Fibroblast of the aortic adventitia (primary cell): ENCODE measurements around the gene ROR2. TPM values are rescaled to one million over a fixed set of nuclear protein-coding genes. Genes with fewer than 3 reads are reported as not detected.

Experiments used
- DNase-seq: peaks from one replicate; pipeline ENCODE4 v3.0.0-alpha.2; 2010; ENCODE audit warnings: low read depth
- H3K4me3 ChIP-seq: 2 replicates; pipeline ENCODE4 v1.5.1; 2011; ENCODE audit warnings: low read depth, mild to moderate bottlenecking, control low read depth, low read length, moderate library complexity
- CTCF ChIP-seq: IDR thresholded peaks from 2 replicates; pipeline ENCODE4 v1.5.1; 2011; ENCODE audit warnings: mild to moderate bottlenecking, low read length, control low read depth, inconsistent platforms; ENCODE audit not compliant: insufficient read depth
- total RNA-seq: library from RNA; depleted of rRNA; stranded (reverse); fragments of >200 nt; gene quantifications from 2 replicates; pipeline ENCODE4 v1.2.3, GENCODE V29; 2012; ENCODE audit warnings: low replicate concordance

ROR2 gene
- total RNA-seq, 1 donor, result 13.0 TPM

GRCh38 chr9:91604451-91605179 lies 345.4 kb downstream of the ROR2 start:
- TF ChIP-seq CTCF, result no peak
- no peak overlapping the region for H3K4me3 ChIP-seq
- no peak for DNase-seq

GRCh38 chr9:91603932-91604331 lies 346.1 kb downstream of the ROR2 start:
- no peak overlapping the region for H3K4me3 ChIP-seq
- DNase-seq, result no peak
- no peak for TF ChIP-seq CTCF

- no peak for TF ChIP-seq CTCF
- DNase-seq, result no peak
- no peak overlapping the region for H3K4me3 ChIP-seq
Observed at GRCh38 chr9:91599564-91599963, 350.5 kb downstream of the ROR2 start.

- DNase-seq, result no peak
- TF ChIP-seq CTCF, result no peak
- H3K4me3 ChIP-seq, result no peak overlapping the region
Observed at GRCh38 chr9:91591627-91592026, 358.4 kb downstream of the ROR2 start.

- peak; percentile 84 for DNase-seq
- no peak for TF ChIP-seq CTCF
- no peak overlapping the region for H3K4me3 ChIP-seq
Observed at GRCh38 chr9:91589101-91589553, 360.9 kb downstream of the ROR2 start.

GRCh38 chr9:91586282-91586681 lies 363.7 kb downstream of the ROR2 start:
- DNase-seq, result no peak
- no peak for TF ChIP-seq CTCF
- H3K4me3 ChIP-seq, result no peak overlapping the region

GRCh38 chr9:91583966-91584365 lies 366.1 kb downstream of the ROR2 start:
- no peak overlapping the region for H3K4me3 ChIP-seq
- no peak for DNase-seq
- no peak for TF ChIP-seq CTCF
